Sigmoid colon (tissue), 7 donors: ENCODE data around the gene EPHA8. TPM values are rescaled to one million over a fixed set of nuclear protein-coding genes. Genes with fewer than 3 reads are reported as not detected.

Source experiments
- DNase-seq: peaks from one replicate; pipeline ENCODE4 v3.0.0-alpha.2; 2019
- H3K27ac ChIP-seq, 4 donors: fragments of 200-600 bp; sonication (generic); one replicate each; pipeline ENCODE4 v1.5.1; 2016 to 2019; ENCODE audit warnings: mild to moderate bottlenecking in 1 of 4
- H3K27me3 ChIP-seq, 3 donors: fragments of 200-600 bp; sonication (generic); one replicate each; pipeline ENCODE4 v1.5.1; 2019; ENCODE audit warnings: mild to moderate bottlenecking in 1 of 3
- H3K36me3 ChIP-seq, 4 donors: fragments of 200-600 bp; sonication (generic); one replicate each; pipeline ENCODE4 v1.5.1; 2016 to 2019
- H3K4me1 ChIP-seq, 4 donors: fragments of 200-600 bp; sonication (generic); one replicate each; pipeline ENCODE4 v1.5.1; 2017 to 2019
- H3K4me3 ChIP-seq, 4 donors: fragments of 200-600 bp; sonication (generic); one replicate each; pipeline ENCODE4 v1.5.1; 2017 to 2019; ENCODE audit warnings: mild to moderate bottlenecking in 2 of 4, moderate library complexity in 1 of 4
- H3K9me3 ChIP-seq, 4 donors: fragments of 200-600 bp in 3 of 4; sonication (generic) in 3 of 4; one replicate each; pipeline versions ENCODE4 v1.5.1 to v1.6.1; 2013 to 2019
- EP300 ChIP-seq, 4 donors: sonication (generic); formaldehyde crosslinking; IDR thresholded peaks; one replicate each; pipeline ENCODE4 v1.6.1; 2017; ENCODE audit warnings: antibody characterized with exemption in 4 of 4
- POLR2A ChIP-seq, 2 donors: fragments of 450-650 bp; IDR thresholded peaks; one replicate each; pipeline ENCODE4 v1.6.1; 2016; ENCODE audit warnings: antibody characterized with exemption in 2 of 2, mild to moderate bottlenecking in 2 of 2, moderate library complexity in 2 of 2
- POLR2AphosphoS5 ChIP-seq, 4 donors: sonication (generic); formaldehyde crosslinking; IDR thresholded peaks; one replicate each; pipeline ENCODE4 v1.6.1; 2017; ENCODE audit warnings: antibody characterized with exemption in 4 of 4
- WGBS, 2 donors: extraction: QIAGEN DNeasy Blood & Tissue Kit; methylation state at CpG; one replicate each; pipeline ENCODE4 v1.1.7; 2013; 5-methylcytosine and 5-hydroxymethylcytosine counted together
- intact Hi-C: fragments of 100-400 bp; cut with DNase I; formaldehyde crosslinking; loops from one replicate; pipeline ENCODE4 v1.15.1; 2023
- polyA plus RNA-seq, 3 donors: library from polyadenylated mRNA; stranded (reverse); fragments of 200-250 nt; gene quantifications; one replicate each; pipeline ENCODE4 v1.2.3, GENCODE V29; 2013
- small RNA-seq, 3 donors: library from RNA; depleted of rRNA; stranded (forward); fragments of <200 nt; gene quantifications; one replicate each; pipeline ENCODE3, GENCODE V24; 2016
- total RNA-seq, 4 donors: library from RNA; depleted of rRNA; stranded (reverse); fragments of >200 nt; gene quantifications; one replicate each; pipeline ENCODE4 v1.1.0, GENCODE V29; 2016
- TF ChIP-seq, protein P1 (sequence below), 4 experiments: fragments of 450-650 bp in 3 of 4; fragments of 200-600 bp in 1 of 4; IDR thresholded peaks; one replicate each; pipeline ENCODE4 v1.5.1; 2016 to 2019; ENCODE audit warnings: antibody characterized with exemption in 4 of 4, mild to moderate bottlenecking in 3 of 4, moderate library complexity in 2 of 4
- donor health status: healthy with polysubstance abuse.
- donor health status: Bipolar disorder and iron deficiency.
- donor health status: healthy.

Gene EPHA8
- total and polyA plus RNA-seq, 7 donors: not detected

DNA sequence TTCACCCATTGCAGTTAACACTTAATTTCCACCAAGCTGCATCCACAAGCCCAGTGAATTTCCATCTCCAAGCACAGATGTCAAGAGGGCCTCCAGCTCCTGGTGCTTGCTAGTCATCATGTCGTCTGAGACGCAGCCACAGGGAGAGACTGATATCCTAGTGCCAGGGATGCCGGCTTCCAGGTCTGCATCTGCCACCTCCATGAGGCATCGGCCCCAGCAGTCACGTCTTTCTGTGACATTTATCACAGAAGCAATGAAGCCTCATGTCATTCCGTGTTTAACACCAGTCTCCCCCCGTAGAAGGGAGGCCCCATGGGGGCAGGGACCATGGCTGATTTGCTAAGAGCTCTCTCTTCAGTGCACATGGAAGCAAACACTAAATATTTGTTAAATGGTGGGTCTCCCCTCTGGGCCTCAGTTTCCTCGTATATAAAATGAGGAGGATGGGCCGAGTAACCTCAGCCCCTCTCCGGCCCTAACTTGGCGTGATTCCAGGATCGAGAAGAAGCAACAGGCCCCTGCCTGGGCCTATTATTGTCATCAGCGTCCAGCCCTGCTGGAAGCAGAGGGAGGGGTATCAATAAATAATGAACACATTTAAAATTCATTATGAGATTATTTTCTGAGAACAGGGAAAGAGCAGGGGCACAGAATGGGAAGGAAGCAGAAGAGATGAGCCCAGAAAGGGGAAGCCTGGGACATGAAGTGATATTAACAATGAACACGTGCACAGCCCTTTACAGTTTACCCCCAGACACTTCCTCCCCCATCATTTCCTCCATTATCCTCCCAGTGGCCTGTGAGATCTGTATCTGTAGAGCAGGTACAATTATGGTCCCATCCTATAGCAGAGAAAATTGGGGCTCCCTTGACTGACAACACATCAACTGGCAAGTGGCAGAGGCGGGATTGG, 88.9 kb downstream of the EPHA8 start:
- no peak for DNase-seq
- Histone ChIP-seq H3K4me3 (no peak overlapping the region), H3K4me1 (no peaks in the 10 kb centered on the region), H3K36me3 (no peaks in the 10 kb centered on the region), H3K9me3 (no peaks in the 10 kb centered on the region), H3K27ac (peak overlapping the region in 2 of 4 donors; percentile 21 to 23), H3K27me3 (peaks cover 0 to 22% (median 0%) of the 10 kb centered on the region in 3 donors)
- intact Hi-C loops: no loop called here
- WGBS, 2 donors: 76 to 81% methylated on average over 15 of the region's 15 CpGs
- TF ChIP-seq EP300 (IDR thresholded peaks at IDR 0.05) (no peak), POLR2AphosphoS5 (IDR thresholded peaks at IDR 0.05) (no peak), POLR2A (IDR thresholded peaks at IDR 0.05) (no peak)
- TF ChIP-seq, protein P1, sequence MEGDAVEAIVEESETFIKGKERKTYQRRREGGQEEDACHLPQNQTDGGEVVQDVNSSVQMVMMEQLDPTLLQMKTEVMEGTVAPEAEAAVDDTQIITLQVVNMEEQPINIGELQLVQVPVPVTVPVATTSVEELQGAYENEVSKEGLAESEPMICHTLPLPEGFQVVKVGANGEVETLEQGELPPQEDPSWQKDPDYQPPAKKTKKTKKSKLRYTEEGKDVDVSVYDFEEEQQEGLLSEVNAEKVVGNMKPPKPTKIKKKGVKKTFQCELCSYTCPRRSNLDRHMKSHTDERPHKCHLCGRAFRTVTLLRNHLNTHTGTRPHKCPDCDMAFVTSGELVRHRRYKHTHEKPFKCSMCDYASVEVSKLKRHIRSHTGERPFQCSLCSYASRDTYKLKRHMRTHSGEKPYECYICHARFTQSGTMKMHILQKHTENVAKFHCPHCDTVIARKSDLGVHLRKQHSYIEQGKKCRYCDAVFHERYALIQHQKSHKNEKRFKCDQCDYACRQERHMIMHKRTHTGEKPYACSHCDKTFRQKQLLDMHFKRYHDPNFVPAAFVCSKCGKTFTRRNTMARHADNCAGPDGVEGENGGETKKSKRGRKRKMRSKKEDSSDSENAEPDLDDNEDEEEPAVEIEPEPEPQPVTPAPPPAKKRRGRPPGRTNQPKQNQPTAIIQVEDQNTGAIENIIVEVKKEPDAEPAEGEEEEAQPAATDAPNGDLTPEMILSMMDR (IDR thresholded peaks at IDR 0.05): no peak

DNA sequence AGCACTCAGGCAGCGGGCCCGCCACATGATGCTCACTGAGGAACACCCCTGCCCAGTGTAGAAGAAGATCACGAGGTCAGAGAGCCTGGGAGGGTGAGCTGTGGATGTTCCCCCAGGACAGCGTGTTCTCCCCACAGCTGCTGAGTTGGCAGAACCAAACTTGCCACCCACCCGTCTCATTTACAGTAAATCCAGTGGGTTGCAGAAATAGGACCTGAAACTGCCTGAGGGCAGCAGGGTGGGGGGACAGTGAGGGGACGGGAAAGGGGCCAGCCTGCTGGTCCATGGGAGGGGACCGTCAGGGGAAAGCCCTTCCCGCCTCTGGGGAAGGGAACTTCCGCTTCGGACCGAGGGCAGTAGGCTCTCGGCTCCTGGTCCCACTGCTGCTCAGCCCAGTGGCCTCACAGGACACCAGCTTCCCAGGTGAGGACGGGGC, 89.6 kb downstream of the EPHA8 start, which contains the start of gene C1QB:
TSS of gene C1QB (plus strand) at position 356 of the 436 bp plus-strand sequence. CDS start 6,227 bp downstream, outside the sequence.
- H3K4me3 ChIP-seq: peak within 1 kb of the TSS in 3 of 4 donors; percentile 8 to 39 (median 35)
- no peaks in the 10 kb centered on the region for H3K4me1 ChIP-seq
- TF ChIP-seq POLR2AphosphoS5 (IDR thresholded peaks at IDR 0.05) (peak in 1 of 4 donors; percentile 32), POLR2A (IDR thresholded peaks at IDR 0.05) (no peak), EP300 (IDR thresholded peaks at IDR 0.05) (peak in 1 of 4 donors; percentile 34)
- TF ChIP-seq, protein P1 (IDR thresholded peaks at IDR 0.05): no peak
- DNase-seq: peak; percentile 80
- no peaks in the 10 kb centered on the region for H3K36me3 ChIP-seq
- peaks cover 0 to 25% (median 0%) of the 10 kb centered on the region in 3 donors for H3K27me3 ChIP-seq
- no peaks in the 10 kb centered on the region for H3K9me3 ChIP-seq
- peak within 1 kb of the TSS in 3 of 4 donors; percentile 8 to 23 (median 21) for H3K27ac ChIP-seq
- 80 to 82% methylated on average over 13 of the region's 13 CpGs for WGBS, 2 donors
- intact Hi-C loops: no loop called here

Small RNAs within 50 kb of the gene (small RNA-seq; reads per million reads assigned to genes)
- gene MIR6127: 0 reads per million in 3 donors

Other genes starting within 250 kb of the EPHA8 start
- gene ZBTB40, start 111.6 kb upstream of the EPHA8 start, total RNA-seq: 10 to 100 TPM; 14.3 to 22.2 (median 15.9) TPM
- 10 to 100 TPM in 1 of 3 donors, 1 to 10 TPM in 2; 1.8 to 10.3 (median 1.8) TPM for gene ZBTB40, start 111.6 kb upstream of the EPHA8 start, polyA plus RNA-seq
- 100 to 1,000 TPM in 3 of 4 donors, 10 to 100 TPM in 1; 80.3 to 291 (median 232) TPM for gene C1QA, start 73.1 kb downstream of the EPHA8 start, total RNA-seq
- gene C1QA, start 73.1 kb downstream of the EPHA8 start, polyA plus RNA-seq: 100 to 1,000 TPM; 145 to 523 (median 201) TPM
- gene C1QC, start 80.1 kb downstream of the EPHA8 start, total RNA-seq: 100 to 1,000 TPM in 3 of 4 donors, 10 to 100 TPM in 1; 47.9 to 289 (median 204) TPM
- gene C1QC, start 80.1 kb downstream of the EPHA8 start, polyA plus RNA-seq: 100 to 1,000 TPM in 2 of 3 donors, 10 to 100 TPM in 1; 94.3 to 579 (median 171) TPM
- 100 to 1,000 TPM in 3 of 4 donors, 10 to 100 TPM in 1; 82.0 to 484 (median 422) TPM for gene C1QB, start 89.7 kb downstream of the EPHA8 start, total RNA-seq
- gene C1QB, start 89.7 kb downstream of the EPHA8 start, polyA plus RNA-seq: 100 to 1,000 TPM; 145 to 843 (median 225) TPM
- 1 to 10 TPM; 2.3 to 4.4 (median 2.7) TPM for gene EPHB2, start 147.3 kb downstream of the EPHA8 start, total RNA-seq
- gene EPHB2, start 147.3 kb downstream of the EPHA8 start, polyA plus RNA-seq: 10 to 100 TPM in 1 of 3 donors, 1 to 10 TPM in 2; 1.2 to 38.6 (median 3.9) TPM